Stomach (tissue), 4 donors: ENCODE data around the gene TSC22D1.
"Not testable (repeated sequence)": the region's sequence is repeated elsewhere in the genome, so short reads cannot be mapped to it uniquely, and the experiment has no call there.

Source experiments
- CTCF ChIP-seq, 7 experiments: fragments of 450-650 bp in 4 of 7; fragments of 200-600 bp in 3 of 7; sonication (generic) in 3 of 7; IDR thresholded peaks; one replicate each; pipeline ENCODE4 v1.5.1; 2016 to 2019; ENCODE audit warnings: antibody characterized with exemption in 7 of 7, control low read depth in 2 of 7, mild to moderate bottlenecking in 1 of 7
- EP300 ChIP-seq: sonication (generic); formaldehyde crosslinking; IDR thresholded peaks from one replicate; pipeline ENCODE4 v1.6.1; 2017; ENCODE audit warnings: antibody characterized with exemption
- POLR2AphosphoS5 ChIP-seq, 3 donors: sonication (generic); formaldehyde crosslinking; IDR thresholded peaks; one replicate each; pipeline ENCODE4 v1.6.1; 2016; ENCODE audit warnings: antibody characterized with exemption in 3 of 3

DNA sequence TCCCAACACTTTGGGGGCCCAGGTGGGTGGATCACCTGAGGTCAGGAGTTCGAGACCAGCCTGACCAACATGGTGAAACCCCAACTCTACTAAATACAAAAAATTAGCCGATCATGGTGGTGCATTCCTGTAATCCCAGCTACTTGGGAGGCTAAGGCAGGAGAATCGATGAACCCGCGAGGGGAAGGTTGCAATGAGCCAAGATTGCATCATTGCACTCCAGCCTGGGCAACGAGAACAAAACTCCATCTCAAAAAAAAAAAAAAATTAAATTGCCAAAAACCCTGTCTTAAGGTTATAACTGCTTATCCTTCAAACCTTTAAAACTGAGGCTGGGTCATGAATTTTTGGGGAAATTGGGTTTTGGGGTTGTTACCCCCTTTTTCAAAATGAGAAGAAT is 13.3 kb downstream of the TSC22D1 start:
- TF ChIP-seq CTCF (IDR thresholded peaks at IDR 0.05); EP300; POLR2AphosphoS5 (IDR thresholded peaks at IDR 0.05): not testable (repeated sequence)
